Pulmonary artery endothelial cell (primary cell): ENCODE results near the gene TRABD2A. TPM values are rescaled to one million over a fixed set of nuclear protein-coding genes. Genes with fewer than 3 reads are reported as not detected.

Experiments
- DNase-seq: peaks from one replicate; pipeline ENCODE4 v3.0.0-alpha.2; 2011; ENCODE audit warnings: low read depth, low spot score
- total RNA-seq: library from RNA; depleted of rRNA; stranded (reverse); fragments of >200 nt; gene quantifications from 2 replicates; pipeline ENCODE4 v1.2.3, GENCODE V29; 2014

The TRABD2A gene
- total RNA-seq, 1 donor from 2014 or later = 0.59 TPM

- DNase-seq = no peak
Measured at GRCh38 chr2:84850471-84850870, 30.4 kb downstream of the TRABD2A start.

DNA sequence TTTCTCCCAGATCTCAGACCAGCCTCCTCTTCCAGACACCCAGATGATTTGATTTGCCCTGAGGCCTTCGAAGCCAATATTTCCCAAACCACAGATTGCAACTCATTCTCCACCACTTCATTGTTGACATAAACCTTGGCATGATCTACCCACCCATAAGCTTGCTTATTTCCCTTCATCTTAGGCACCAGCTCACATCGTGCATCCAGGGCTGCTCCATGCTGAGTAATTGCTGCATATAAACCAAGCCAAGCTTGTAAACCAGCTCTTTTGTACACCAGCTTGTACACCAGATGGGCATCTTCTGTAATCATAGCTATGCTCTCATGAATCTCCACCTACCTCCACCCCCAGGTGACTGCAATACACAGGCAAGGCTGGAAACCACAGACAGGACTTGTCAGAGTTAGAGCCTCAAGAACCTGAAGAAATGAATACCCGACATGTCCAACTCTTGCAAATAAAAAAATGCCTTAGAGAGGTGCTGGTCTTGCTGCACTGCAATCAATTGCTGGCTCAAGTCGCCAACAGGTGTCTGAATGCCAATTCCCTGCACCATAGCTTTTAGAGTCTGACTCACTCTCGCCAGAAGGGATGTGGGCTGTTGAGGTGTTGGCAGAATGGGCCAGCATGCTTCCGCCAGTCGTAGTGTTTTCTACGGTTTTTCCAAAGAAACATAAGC lies 31.5 kb downstream of the TRABD2A start:
- DNase-seq = no peak

- DNase-seq = no peak
Measured at GRCh38 chr2:84847326-84848050, 33.4 kb downstream of the TRABD2A start.

GRCh38 chr2:84846741-84847142 lies 34.1 kb downstream of the TRABD2A start:
- DNase-seq = no peak

DNA sequence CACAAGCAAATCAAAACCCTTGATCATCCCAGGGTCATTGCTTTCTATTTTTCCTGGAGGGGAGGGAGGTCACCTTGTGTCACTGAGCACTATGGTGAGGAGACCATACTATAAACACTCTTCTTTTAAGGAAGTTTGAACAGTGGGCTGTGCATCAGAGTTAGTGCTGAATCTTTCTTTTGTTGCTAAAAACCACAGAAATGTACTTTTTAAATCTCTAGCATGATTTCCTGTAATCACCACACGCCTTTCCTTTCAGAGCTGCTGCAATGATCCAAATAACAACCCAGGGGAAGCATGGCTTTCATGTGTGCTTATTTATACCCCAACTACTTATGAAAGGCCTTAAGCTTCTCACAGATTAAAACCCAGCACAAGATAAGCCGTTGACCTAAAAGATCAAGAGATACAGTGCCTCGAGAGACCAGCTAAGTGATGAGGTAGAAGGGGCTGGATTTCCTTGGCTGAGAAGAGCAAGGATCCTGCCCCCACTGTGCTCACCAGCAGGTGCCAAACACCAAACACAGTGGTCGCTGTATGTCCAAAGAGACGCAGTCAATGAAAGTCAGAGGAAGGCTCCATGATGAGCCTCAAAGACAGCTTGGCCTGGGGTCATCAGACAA lies 34.7 kb downstream of the TRABD2A start:
- no peak for DNase-seq

GRCh38 chr2:84844141-84844540 lies 36.7 kb downstream of the TRABD2A start:
- DNase-seq = no peak

- no peak for DNase-seq
Measured at GRCh38 chr2:84841577-84841976, 39.3 kb downstream of the TRABD2A start.

DNA sequence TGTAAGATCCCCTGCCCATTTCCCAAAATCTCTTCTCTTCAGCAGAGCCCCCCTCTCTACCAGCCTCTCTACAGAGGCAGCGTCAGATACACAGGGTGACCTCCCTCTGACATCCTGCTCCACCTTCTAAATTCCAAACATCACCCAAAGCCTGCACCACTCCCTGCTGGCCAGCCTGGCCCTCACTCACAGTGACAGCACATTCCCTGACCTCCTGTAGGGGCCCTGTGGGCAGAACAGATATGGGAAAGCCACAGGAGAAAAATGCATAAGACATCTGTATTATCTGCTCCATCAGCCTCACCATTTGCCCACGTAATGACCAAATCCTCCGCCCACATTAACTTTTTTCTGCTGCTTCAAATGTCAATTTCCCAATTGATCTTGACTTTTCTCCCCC lies 40.6 kb downstream of the TRABD2A start:
- no peak for DNase-seq

- DNase-seq = no peak
Measured at GRCh38 chr2:84839851-84840250, 41.0 kb downstream of the TRABD2A start.

GRCh38 chr2:84838434-84839145 lies 42.3 kb downstream of the TRABD2A start:
- DNase-seq = no peak

DNA sequence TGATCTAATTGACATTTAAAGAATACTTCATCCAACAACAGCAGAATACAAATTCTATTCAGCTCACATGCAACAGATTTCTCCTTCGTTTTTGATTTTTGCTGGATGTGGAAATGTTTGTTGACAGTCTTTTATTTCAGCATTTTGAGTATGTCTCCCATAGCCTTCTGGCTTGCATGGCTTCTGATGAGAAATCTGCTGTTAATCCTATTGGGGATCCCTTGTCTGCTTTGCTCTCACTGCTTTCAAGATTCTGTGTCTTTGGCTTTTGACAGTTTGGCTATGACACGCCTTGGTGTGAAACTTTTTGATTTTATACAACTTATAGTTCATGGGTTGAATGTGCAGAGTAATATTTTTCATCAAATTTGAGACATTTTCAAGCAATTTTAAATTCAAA lies 44.7 kb downstream of the TRABD2A start:
- no peak for DNase-seq

DNA sequence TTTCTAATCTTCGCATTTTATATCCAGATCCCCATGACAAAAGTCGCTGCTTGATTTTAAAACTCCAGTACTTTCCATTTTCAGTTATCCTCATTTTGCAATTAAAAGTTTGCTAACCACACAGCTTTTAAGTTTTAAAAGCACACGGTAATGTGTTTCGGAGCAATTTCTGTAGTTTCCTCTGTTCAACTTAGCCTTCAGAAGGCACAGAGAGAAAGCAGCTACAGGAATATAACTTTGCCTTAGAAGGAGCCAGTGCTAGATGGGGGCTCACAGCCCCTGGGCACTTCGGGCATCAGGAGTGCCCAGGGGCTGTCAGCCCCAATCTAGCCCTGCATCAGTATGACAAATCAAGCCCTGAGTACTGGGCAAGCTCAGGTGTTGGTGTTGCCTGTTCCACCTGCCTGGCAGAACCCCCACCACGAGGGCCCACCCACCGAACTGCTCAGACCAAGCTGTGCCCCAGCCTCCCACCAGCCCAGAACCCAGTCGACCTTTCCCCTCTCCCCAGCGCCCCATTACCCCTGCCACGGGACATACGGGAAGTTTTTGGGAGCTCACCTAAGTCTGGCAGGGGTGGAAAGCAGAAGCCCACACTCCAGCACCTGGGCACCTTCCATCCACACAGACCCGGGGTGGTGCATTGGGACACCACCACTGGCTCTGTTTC lies 47.3 kb downstream of the TRABD2A start:
- no peak for DNase-seq

DNA sequence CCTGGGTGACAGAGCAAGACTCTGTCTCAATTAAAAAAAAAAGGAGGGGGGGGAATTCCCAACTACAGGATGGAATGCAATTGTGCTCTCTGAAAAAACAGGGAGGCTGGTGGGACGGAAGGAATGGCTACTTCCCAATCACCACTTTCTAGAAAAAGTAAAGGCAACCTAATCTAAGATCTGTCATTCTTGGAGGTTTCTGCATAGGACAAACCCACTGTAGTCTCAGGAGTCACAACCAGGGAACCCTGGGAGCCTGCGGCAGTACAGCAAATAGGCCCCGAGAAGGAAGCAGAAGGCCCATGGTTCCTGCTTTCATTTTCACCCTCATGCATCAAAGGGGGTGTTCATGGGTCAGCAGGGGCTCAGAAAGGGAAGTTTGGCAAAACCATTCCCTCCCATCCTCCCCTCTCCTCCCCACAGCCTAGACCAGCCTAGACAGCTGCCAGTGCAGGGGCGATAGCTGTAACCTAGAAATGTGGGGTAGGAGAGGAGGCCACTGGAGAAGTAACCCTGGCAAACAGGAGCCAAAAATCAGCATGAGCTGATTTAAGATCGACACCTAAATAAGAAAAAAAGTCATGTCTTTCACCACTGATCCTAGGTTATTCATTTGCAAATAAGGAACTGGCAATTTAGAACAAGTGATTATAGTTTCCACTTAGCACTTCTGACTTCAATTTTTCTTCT lies 48.0 kb downstream of the TRABD2A start:
- DNase-seq = no peak

DNA sequence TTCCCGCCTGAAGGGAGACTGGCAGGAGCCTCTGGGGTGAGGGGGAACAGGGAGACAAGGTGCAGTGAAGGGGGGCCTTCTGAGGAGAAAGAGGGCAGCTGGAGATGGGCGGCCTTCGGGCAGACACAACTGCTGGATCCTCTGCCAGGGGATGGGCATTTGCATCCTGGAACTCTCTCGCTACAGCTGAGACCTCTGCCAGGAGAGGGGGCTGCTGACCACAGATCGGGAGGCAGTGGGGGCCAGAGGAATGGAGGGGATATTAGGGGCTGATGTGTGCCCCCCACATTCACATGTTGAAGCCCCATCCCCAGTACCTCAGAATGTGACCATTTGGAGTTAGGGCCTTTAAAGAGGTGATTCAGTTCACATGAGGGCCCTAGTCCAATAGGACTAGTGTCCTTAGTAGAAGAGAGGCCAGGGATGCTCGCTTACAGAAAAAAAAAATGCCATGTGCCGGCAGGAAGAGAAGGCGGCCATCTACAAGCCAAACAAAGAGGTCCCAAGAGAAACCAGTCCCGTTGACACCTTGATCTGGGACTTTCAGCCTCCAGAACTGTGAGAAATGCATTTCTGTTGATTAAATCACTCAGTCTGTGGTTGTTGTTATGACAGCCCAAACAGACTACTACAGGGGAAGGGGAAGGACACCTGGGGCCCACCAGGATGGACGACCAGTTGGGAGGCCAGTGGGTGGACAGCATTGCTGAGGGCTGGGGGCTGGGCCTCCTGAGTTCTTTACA lies 50.0 kb downstream of the TRABD2A start:
- DNase-seq = no peak

DNA sequence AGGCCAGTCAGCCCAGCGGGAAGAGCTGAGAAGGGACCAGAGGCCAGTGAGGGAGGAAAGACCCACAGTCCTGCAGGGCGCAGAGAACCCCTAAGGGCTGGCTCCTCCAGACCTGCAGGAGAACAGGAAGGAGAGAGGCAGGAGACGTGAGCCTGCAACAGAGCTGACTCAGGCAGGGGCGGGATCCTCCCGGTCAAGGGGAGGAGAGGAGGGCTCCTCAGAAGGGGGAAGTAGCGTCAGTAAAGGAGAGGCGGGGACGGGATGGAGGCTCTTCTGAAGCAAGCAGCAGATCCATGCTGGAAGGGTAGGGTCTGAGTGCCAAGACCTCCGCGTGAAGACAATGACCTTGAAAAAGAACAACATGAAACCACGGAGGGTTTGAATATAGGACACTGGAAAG lies 50.8 kb downstream of the TRABD2A start:
- DNase-seq = no peak

DNA sequence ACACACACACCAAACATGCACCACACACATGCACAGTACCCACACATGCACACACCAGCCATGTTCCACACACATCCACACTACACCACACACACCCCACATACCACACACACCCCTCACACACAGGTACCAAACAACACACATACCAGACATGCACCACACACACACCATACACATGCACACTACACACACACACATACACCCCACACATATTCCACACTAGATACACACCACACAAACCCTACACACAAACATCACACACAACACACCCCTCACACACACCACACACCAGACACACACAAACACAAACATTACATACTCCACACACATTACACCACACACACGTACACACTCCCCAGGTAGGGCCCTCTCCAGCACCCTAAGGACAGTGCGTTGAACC lies 51.2 kb downstream of the TRABD2A start:
- DNase-seq = no peak

- no peak for DNase-seq
Measured at GRCh38 chr2:84827978-84828575, 52.8 kb downstream of the TRABD2A start.

- no peak for DNase-seq
Measured at GRCh38 chr2:84823788-84824187, 57.1 kb downstream of the TRABD2A start.

DNA sequence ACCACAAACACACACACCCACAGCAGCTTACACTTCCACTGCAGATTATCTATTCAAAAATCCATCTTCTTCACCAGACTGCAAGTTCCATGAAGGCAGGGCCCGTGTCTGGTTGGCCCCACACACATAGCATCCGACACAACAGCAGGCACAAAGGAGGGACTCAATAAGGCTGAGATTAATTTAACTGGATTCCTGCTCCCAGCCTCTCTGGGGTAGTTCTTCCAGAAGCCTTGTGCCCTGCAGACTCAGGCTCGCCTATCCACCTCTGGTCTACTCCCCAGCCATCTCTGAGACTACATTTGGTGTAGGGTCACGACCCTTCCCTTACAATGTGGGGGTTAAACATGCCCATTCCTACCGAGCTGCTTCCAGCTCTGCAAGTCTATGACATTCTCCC lies 57.7 kb downstream of the TRABD2A start:
- DNase-seq = no peak

DNA sequence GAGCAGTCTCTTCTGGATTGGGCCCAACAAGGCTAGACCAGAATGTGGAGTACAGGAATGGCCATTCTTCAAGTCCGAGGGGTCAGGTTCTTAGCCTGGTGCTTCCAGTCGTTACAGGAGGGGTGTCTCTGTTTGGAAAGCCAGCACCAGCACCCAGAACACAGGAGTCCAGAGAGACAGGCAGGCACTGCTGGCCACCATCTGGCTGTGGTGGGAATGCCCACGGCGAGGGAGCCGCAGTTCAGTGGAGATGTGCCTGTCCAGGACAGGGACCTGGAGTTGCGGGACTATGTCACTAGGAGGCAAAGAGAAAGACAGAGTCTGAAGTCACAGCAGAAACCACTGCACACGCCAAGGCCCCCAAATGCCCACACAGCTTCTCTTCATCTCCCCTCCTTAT lies 59.1 kb downstream of the TRABD2A start:
- no peak for DNase-seq
